Pons (tissue), 1 donor: ENCODE results near the gene FAM117B.
A peak's percentile ranks its signal among the peaks of the same experiment; 100 is the strongest.
"Not testable (repeated sequence)": the region's sequence is repeated elsewhere in the genome, so short reads cannot be mapped to it uniquely, and the experiment has no call there.

Source experiments
- DNase-seq: peaks from one replicate; pipeline ENCODE4 v3.0.0-alpha.2; 2016; ENCODE audit warnings: low spot score

Gene FAM117B

GRCh38 chr2:202638721-202639120 lies 4.0 kb downstream of the FAM117B start:
- DNase-seq: no peak

- no peak for DNase-seq
Observed at GRCh38 chr2:202639231-202639630, 4.5 kb downstream of the FAM117B start.

GRCh38 chr2:202642567-202642966 lies 7.8 kb downstream of the FAM117B start:
- DNase-seq: no peak

- no peak for DNase-seq
Observed at GRCh38 chr2:202643012-202643858, 8.5 kb downstream of the FAM117B start.

GRCh38 chr2:202652119-202652518 lies 17.4 kb downstream of the FAM117B start:
- DNase-seq: no peak

GRCh38 chr2:202653890-202654289 lies 19.1 kb downstream of the FAM117B start:
- no peak for DNase-seq

GRCh38 chr2:202657876-202658275 lies 23.1 kb downstream of the FAM117B start:
- DNase-seq: no peak

GRCh38 chr2:202660796-202661195 lies 26.0 kb downstream of the FAM117B start:
- no peak for DNase-seq

- no peak for DNase-seq
Observed at GRCh38 chr2:202669841-202670240, 35.1 kb downstream of the FAM117B start.

- DNase-seq: peak; percentile 34
Observed at GRCh38 chr2:202671317-202672035, 36.7 kb downstream of the FAM117B start.

- not testable (repeated sequence) for DNase-seq
Observed at GRCh38 chr2:202675097-202675496, 40.3 kb downstream of the FAM117B start.

- no peak for DNase-seq
Observed at GRCh38 chr2:202679980-202680379, 45.2 kb downstream of the FAM117B start.

- DNase-seq: no peak
Observed at GRCh38 chr2:202680512-202680911, 45.7 kb downstream of the FAM117B start.

GRCh38 chr2:202681688-202682205 lies 47.0 kb downstream of the FAM117B start:
- no peak for DNase-seq

- DNase-seq: no peak
Observed at GRCh38 chr2:202682274-202682673, 47.5 kb downstream of the FAM117B start.

- DNase-seq: no peak
Observed at GRCh38 chr2:202687276-202687675, 52.5 kb downstream of the FAM117B start.

GRCh38 chr2:202689459-202689858 lies 54.7 kb downstream of the FAM117B start:
- no peak for DNase-seq

- no peak for DNase-seq
Observed at GRCh38 chr2:202689898-202690297, 55.1 kb downstream of the FAM117B start.

GRCh38 chr2:202690321-202690900 lies 55.6 kb downstream of the FAM117B start:
- DNase-seq: no peak

GRCh38 chr2:202693503-202693902 lies 58.7 kb downstream of the FAM117B start:
- no peak for DNase-seq

- DNase-seq: no peak
Observed at GRCh38 chr2:202695166-202695565, 60.4 kb downstream of the FAM117B start.

GRCh38 chr2:202700075-202700901 lies 65.5 kb downstream of the FAM117B start:
- DNase-seq: no peak
